Peyer's patch (tissue), 4 donors: ENCODE results near the gene PALLD.

ENCODE experiments used
- CTCF ChIP-seq, 6 experiments: fragments of 450-650 bp in 4 of 6; fragments of 200-600 bp in 2 of 6; sonication (generic) in 1 of 6; IDR thresholded peaks; one replicate each; pipeline ENCODE4 v1.5.1; 2017 to 2019; ENCODE audit warnings: antibody characterized with exemption in 6 of 6, mild to moderate bottlenecking in 3 of 6, moderate library complexity in 1 of 6
- POLR2A ChIP-seq, 2 donors: fragments of 450-650 bp; IDR thresholded peaks; one replicate each; pipeline ENCODE4 v1.5.1; 2017; ENCODE audit warnings: antibody characterized with exemption in 2 of 2, mild to moderate bottlenecking in 2 of 2, moderate library complexity in 2 of 2

GRCh38 chr4:168538632-168539031 lies 41.8 kb downstream of the PALLD start:
- TF ChIP-seq CTCF (IDR thresholded peaks at IDR 0.05) = no peak
- TF ChIP-seq POLR2A (IDR thresholded peaks at IDR 0.05) = no peak
